PC-9 (cell line): ENCODE results near the gene KRT79.

Experiments used
- EZH2 ChIP-seq: fragments of 200-600 bp; sonication (generic); IDR thresholded peaks from 2 replicates; pipeline ENCODE4 v1.8.0; 2017; ENCODE audit warnings: antibody characterized with exemption, low read depth
- TF ChIP-seq, protein P1 (sequence below): fragments of 200-600 bp; sonication (generic); conservative IDR thresholded peaks from 2 replicates; pipeline ENCODE4 v1.6.1; 2017; ENCODE audit warnings: mixed run types, antibody characterized with exemption, mild to moderate bottlenecking, moderate library complexity

DNA sequence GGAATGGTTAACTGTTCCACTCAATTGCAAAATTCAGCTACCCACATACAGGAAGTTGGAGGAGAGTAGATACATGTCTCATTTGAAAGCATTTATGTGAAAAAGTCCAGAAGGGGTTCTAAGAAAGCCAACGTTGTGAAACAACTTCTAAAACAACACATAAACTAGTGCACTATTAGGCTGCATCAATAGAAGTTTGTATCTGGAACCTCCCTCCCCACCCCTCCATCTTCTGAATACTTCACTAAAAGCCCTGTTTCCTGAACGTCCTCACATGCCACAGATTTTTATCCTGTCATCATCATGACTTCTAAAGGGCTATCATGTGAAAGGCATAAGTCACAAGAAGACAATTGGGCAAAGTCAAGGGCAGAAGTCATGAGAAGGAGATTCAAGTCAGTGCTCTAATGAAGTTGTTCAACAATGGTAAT lies 5.5 kb downstream of the KRT79 start:
- TF ChIP-seq, protein P1, sequence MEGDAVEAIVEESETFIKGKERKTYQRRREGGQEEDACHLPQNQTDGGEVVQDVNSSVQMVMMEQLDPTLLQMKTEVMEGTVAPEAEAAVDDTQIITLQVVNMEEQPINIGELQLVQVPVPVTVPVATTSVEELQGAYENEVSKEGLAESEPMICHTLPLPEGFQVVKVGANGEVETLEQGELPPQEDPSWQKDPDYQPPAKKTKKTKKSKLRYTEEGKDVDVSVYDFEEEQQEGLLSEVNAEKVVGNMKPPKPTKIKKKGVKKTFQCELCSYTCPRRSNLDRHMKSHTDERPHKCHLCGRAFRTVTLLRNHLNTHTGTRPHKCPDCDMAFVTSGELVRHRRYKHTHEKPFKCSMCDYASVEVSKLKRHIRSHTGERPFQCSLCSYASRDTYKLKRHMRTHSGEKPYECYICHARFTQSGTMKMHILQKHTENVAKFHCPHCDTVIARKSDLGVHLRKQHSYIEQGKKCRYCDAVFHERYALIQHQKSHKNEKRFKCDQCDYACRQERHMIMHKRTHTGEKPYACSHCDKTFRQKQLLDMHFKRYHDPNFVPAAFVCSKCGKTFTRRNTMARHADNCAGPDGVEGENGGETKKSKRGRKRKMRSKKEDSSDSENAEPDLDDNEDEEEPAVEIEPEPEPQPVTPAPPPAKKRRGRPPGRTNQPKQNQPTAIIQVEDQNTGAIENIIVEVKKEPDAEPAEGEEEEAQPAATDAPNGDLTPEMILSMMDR: no peak
- no peak for TF ChIP-seq EZH2
